Measurements from ENCODE around the gene MX2.

Gene MX2

DNA sequence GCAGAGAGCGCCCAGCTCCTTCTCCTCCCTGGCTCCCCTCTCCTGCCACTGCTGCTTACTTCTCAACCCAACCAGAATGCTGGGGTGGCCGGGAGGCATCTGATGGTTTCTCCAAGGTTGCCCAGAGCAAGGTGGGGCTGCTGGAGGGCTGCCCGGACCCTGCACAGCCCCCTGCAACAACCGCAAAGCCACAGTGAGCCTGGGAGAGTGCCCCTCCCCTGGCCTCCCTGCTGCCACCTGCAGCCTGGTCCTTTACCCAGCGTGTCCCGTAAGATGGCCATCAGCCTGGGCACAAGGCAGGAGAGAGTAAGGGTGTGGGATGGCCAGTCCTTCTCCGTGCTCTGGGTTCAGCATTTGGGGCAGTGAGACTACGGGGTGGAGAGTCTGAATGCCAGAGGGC is 17.0 kb downstream of the MX2 start:
- Histone ChIP-seq H3K36me3 (ENCODE audit: control insufficient read depth in 1 of 2, insufficient read depth in 2 of 2, low read length in 2 of 2) (peaks cover 12 to 55% of the 10 kb centered on the region in 2 donors), H3K27ac (ENCODE audit: low read depth, low read length) (no peak overlapping the region), H3K9ac (ENCODE audit: low read depth in 1 of 2, low read length in 2 of 2) (no peak overlapping the region), H3K27me3 (ENCODE audit: control insufficient read depth in 1 of 2, insufficient read depth in 2 of 2, low read length in 2 of 2) (no peaks in the 10 kb centered on the region), H3K4me1 (ENCODE audit: control insufficient read depth in 1 of 2, insufficient read depth in 2 of 2, low read length in 2 of 2) (no peaks in the 10 kb centered on the region), H3K9me3 (ENCODE audit: control insufficient read depth in 1 of 2, low read length in 2 of 2) (no peaks in the 10 kb centered on the region), H3K4me3 (ENCODE audit: low read depth in 1 of 2, low read length in 2 of 2) (no peak overlapping the region)

DNA sequence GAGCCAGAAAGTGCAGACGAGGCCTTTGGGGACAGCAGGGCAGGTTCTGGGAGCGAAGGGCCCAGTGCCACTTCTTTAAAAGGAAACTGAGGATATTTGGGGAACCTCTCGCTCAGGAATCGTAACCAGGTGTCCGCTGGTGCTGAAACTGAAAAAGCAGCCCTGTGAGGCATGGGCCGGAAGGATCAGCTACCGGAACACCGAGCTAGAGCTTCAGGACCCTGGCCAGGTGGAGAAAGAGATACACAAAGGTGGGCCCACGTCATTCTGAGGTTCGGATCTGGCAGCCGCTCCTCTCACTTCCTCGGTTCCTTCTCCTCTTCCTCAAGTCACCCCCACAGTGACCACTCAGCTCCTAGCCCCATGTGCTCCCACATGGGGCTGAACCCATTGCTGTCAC is 18.1 kb downstream of the MX2 start:
- peaks cover 12 to 58% of the 10 kb centered on the region in 2 donors for H3K36me3 ChIP-seq (ENCODE audit: control insufficient read depth in 1 of 2, insufficient read depth in 2 of 2, low read length in 2 of 2)
- no peaks in the 10 kb centered on the region for H3K4me1 ChIP-seq (ENCODE audit: control insufficient read depth in 1 of 2, insufficient read depth in 2 of 2, low read length in 2 of 2)
- no peak overlapping the region for H3K9ac ChIP-seq (ENCODE audit: low read depth in 1 of 2, low read length in 2 of 2)

DNA sequence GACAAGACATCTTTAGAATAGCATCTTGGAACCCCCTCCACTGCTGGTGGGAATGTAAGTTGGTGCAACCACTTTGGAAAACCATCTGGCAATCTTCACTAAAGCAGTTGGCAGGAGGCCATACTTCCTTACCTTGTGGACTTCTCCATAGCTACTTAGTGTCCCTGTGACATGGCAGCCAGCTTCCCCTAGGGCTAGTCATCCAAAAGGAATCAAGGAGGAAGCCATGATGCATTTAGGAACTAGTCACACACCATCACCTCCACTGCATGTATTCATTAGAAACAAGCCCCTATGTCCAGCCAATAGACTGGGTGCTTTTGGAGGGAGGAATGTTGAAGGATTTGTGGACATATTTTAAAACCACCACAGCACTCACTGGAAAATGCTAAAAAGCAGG is 19.9 kb downstream of the MX2 start:
- no peaks in the 10 kb centered on the region for H3K4me1 ChIP-seq (ENCODE audit: control insufficient read depth in 1 of 2, insufficient read depth in 2 of 2, low read length in 2 of 2)
- no peaks in the 10 kb centered on the region for H3K9me3 ChIP-seq (ENCODE audit: control insufficient read depth in 1 of 2, low read length in 2 of 2)
- peaks cover 12 to 56% of the 10 kb centered on the region in 2 donors for H3K36me3 ChIP-seq (ENCODE audit: control insufficient read depth in 1 of 2, insufficient read depth in 2 of 2, low read length in 2 of 2)
- no peak overlapping the region for H3K9ac ChIP-seq (ENCODE audit: low read depth in 1 of 2, low read length in 2 of 2)
- H3K4me3 ChIP-seq (ENCODE audit: low read depth in 1 of 2, low read length in 2 of 2) = no peak overlapping the region
- H3K27ac ChIP-seq (ENCODE audit: low read depth, low read length) = no peak overlapping the region
- H3K27me3 ChIP-seq (ENCODE audit: control insufficient read depth in 1 of 2, insufficient read depth in 2 of 2, low read length in 2 of 2) = no peaks in the 10 kb centered on the region

More for the DNA sequence above, 18.1 kb downstream of the MX2 start:
- H3K27me3 ChIP-seq (ENCODE audit: control insufficient read depth in 1 of 2, insufficient read depth in 2 of 2, low read length in 2 of 2) = no peaks in the 10 kb centered on the region
- no peak overlapping the region for H3K27ac ChIP-seq (ENCODE audit: low read depth, low read length)
- no peaks in the 10 kb centered on the region for H3K9me3 ChIP-seq (ENCODE audit: control insufficient read depth in 1 of 2, low read length in 2 of 2)
- no peak overlapping the region for H3K4me3 ChIP-seq (ENCODE audit: low read depth in 1 of 2, low read length in 2 of 2)

DNA sequence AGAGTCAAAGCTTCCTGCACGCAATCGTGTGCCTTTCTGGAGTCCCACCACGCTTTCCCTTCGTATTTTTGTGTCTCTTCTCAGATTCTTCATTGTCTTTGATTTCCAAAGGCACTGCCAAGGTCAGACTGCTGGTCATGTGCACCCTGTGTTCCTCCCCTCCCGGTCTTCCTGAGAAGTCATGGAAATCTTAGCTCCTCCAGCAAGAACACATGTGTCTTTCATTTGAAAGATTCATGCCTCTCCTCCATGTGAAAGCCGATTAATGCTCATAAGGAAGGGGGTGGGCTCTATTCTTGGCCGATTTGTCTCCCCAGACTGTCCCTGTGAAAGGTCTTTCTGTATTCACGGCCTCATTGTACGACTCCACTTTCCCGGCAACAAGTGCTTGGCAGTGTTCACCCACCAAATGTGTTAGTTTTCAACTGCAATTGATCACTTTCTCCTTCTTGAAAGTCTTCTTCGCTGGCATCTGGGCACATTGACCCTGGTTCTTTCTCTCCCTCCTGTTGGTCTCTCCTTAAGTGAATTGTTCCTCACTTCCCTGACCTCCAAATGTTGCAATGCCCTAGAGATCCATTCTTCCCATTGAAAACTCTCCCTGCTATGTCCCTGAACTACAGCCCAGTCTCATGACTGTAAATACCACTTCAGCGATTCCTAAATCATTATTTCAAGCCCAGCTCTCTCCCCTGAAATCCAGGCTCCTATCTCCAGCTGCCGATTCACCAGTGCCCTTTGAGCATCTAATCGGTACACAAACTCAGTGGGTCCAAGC is 25.4 kb downstream of the MX2 start:
- Histone ChIP-seq H3K4me1 (ENCODE audit: control insufficient read depth in 1 of 2, insufficient read depth in 2 of 2, low read length in 2 of 2) (no peaks in the 10 kb centered on the region), H3K27me3 (ENCODE audit: control insufficient read depth in 1 of 2, insufficient read depth in 2 of 2, low read length in 2 of 2) (no peaks in the 10 kb centered on the region), H3K9ac (ENCODE audit: low read depth in 1 of 2, low read length in 2 of 2) (no peak overlapping the region), H3K9me3 (ENCODE audit: control insufficient read depth in 1 of 2, low read length in 2 of 2) (no peaks in the 10 kb centered on the region), H3K36me3 (ENCODE audit: control insufficient read depth in 1 of 2, insufficient read depth in 2 of 2, low read length in 2 of 2) (peaks cover 0 to 25% of the 10 kb centered on the region in 2 donors), H3K4me3 (ENCODE audit: low read depth in 1 of 2, low read length in 2 of 2) (no peak overlapping the region), H3K27ac (ENCODE audit: low read depth, low read length) (no peak overlapping the region)

DNA sequence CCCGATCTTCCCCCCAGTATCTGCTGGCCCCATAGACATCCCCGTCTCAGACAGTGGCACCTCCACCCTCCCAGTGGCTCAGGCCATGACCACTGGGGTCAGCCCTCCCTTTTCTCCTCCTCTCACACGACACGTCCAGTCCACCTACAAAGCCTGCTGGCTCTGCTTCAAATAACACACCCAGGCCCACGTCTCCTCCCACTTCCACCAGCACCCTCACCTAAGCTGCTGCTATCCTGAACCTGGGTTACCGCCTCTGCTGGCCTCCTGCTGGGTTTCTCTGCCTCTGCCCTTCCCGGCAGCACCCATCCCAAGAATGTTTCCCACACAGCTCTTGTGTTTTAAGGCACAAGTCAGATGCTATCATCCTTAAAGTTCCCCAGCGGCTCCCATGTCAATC is 26.0 kb downstream of the MX2 start:
- H3K27me3 ChIP-seq (ENCODE audit: control insufficient read depth in 1 of 2, insufficient read depth in 2 of 2, low read length in 2 of 2) = no peaks in the 10 kb centered on the region
- no peaks in the 10 kb centered on the region for H3K4me1 ChIP-seq (ENCODE audit: control insufficient read depth in 1 of 2, insufficient read depth in 2 of 2, low read length in 2 of 2)
- no peak overlapping the region for H3K4me3 ChIP-seq (ENCODE audit: low read depth in 1 of 2, low read length in 2 of 2)
- H3K27ac ChIP-seq (ENCODE audit: low read depth, low read length) = no peak overlapping the region
- H3K9me3 ChIP-seq (ENCODE audit: control insufficient read depth in 1 of 2, low read length in 2 of 2) = no peaks in the 10 kb centered on the region
- peaks cover 0 to 19% of the 10 kb centered on the region in 2 donors for H3K36me3 ChIP-seq (ENCODE audit: control insufficient read depth in 1 of 2, insufficient read depth in 2 of 2, low read length in 2 of 2)
- no peak overlapping the region for H3K9ac ChIP-seq (ENCODE audit: low read depth in 1 of 2, low read length in 2 of 2)

DNA sequence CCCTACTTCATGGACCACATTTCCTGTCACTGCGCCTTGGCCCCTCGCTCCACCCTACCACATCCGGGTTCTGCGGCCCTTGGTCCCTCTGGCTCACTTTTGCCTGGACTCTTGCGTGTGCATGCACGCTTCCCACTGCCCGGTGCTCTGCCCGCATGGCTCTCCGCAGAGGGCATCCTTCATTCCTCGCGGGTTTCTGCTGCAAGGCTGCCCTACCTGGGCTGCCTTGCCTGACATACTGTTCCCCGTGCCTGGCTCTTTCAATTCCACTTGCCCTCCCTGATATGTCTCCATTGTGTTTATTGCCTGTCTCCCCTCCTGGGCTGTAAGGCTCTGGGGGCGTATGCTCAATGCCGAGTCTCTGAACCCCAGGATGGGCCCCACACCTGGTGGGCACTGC is 26.4 kb downstream of the MX2 start:
- Histone ChIP-seq H3K27me3 (ENCODE audit: control insufficient read depth in 1 of 2, insufficient read depth in 2 of 2, low read length in 2 of 2) (no peaks in the 10 kb centered on the region), H3K27ac (ENCODE audit: low read depth, low read length) (no peak overlapping the region), H3K9ac (ENCODE audit: low read depth in 1 of 2, low read length in 2 of 2) (no peak overlapping the region), H3K4me1 (ENCODE audit: control insufficient read depth in 1 of 2, insufficient read depth in 2 of 2, low read length in 2 of 2) (no peaks in the 10 kb centered on the region), H3K4me3 (ENCODE audit: low read depth in 1 of 2, low read length in 2 of 2) (no peak overlapping the region), H3K36me3 (ENCODE audit: control insufficient read depth in 1 of 2, insufficient read depth in 2 of 2, low read length in 2 of 2) (peaks cover 0 to 18% of the 10 kb centered on the region in 2 donors), H3K9me3 (ENCODE audit: control insufficient read depth in 1 of 2, low read length in 2 of 2) (no peaks in the 10 kb centered on the region)

DNA sequence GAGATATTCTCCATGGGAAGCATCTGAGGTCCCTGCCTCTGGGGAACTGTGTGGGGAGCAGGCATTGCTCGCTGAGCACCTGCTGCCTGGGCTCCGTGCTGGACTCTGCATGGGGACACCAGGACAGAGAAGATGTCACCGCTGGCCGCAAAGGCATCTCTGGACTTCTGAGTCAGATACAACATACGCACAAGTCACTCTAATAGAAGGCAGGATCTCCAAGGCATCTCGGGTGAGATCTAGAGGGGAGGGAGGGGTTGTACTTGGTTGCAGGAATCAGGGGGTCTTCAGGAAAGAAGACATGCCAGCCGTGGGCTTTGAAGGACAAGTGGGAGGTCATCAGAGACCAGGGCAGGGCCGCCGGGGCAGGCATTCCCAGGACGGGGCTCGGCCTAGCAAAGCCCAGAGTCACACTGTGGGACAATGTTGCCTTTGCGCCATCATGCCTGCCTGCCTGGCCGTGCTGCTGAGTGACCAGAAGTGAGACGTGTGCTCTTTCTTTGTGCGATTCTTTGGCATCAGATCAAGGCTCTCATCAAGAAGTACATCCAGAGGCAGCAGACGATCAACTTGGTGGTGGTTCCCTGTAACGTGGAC is 28.3 kb downstream of the MX2 start:
- H3K4me3 ChIP-seq (ENCODE audit: low read depth in 1 of 2, low read length in 2 of 2) = no peak overlapping the region
- peaks cover 0 to 11% of the 10 kb centered on the region in 2 donors for H3K36me3 ChIP-seq (ENCODE audit: control insufficient read depth in 1 of 2, insufficient read depth in 2 of 2, low read length in 2 of 2)
- no peaks in the 10 kb centered on the region for H3K4me1 ChIP-seq (ENCODE audit: control insufficient read depth in 1 of 2, insufficient read depth in 2 of 2, low read length in 2 of 2)
- no peaks in the 10 kb centered on the region for H3K9me3 ChIP-seq (ENCODE audit: control insufficient read depth in 1 of 2, low read length in 2 of 2)
- no peaks in the 10 kb centered on the region for H3K27me3 ChIP-seq (ENCODE audit: control insufficient read depth in 1 of 2, insufficient read depth in 2 of 2, low read length in 2 of 2)
- H3K9ac ChIP-seq (ENCODE audit: low read depth in 1 of 2, low read length in 2 of 2) = no peak overlapping the region
- no peak overlapping the region for H3K27ac ChIP-seq (ENCODE audit: low read depth, low read length)

DNA sequence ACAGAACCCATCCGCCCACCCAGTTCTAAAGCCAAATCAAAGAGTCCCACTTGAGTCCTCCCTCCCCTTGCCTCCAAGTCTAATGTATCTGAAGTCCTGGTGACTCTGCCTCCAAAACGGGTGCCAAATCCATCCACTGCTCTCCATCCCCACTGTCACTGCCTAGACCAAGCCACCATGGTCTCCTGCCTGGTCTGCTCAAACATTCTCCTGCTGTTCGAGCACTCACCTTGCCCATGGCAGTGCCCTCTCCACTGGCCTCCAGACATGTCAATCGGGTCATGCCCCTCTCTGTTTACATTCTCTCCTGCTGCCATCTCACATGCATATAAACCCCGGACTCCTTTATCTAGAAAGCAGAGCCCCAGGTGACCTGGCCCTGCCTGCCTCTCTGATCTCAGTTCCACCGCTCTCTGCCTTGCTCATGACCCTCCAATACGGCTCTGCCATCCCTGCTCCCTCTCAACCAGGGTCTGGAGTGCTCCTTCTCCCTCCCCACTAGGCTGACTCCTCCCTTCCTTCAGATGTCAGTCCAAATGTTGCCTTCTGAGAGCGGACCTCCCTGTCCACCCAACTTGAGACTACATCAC is 32.1 kb downstream of the MX2 start:
- Histone ChIP-seq H3K36me3 (ENCODE audit: control insufficient read depth in 1 of 2, insufficient read depth in 2 of 2, low read length in 2 of 2) (peaks cover 3 to 34% of the 10 kb centered on the region in 2 donors), H3K9ac (ENCODE audit: low read depth in 1 of 2, low read length in 2 of 2) (no peak overlapping the region), H3K9me3 (ENCODE audit: control insufficient read depth in 1 of 2, low read length in 2 of 2) (no peaks in the 10 kb centered on the region), H3K4me3 (ENCODE audit: low read depth in 1 of 2, low read length in 2 of 2) (no peak overlapping the region), H3K27ac (ENCODE audit: low read depth, low read length) (no peak overlapping the region), H3K4me1 (ENCODE audit: control insufficient read depth in 1 of 2, insufficient read depth in 2 of 2, low read length in 2 of 2) (no peaks in the 10 kb centered on the region), H3K27me3 (ENCODE audit: control insufficient read depth in 1 of 2, insufficient read depth in 2 of 2, low read length in 2 of 2) (no peaks in the 10 kb centered on the region)

DNA sequence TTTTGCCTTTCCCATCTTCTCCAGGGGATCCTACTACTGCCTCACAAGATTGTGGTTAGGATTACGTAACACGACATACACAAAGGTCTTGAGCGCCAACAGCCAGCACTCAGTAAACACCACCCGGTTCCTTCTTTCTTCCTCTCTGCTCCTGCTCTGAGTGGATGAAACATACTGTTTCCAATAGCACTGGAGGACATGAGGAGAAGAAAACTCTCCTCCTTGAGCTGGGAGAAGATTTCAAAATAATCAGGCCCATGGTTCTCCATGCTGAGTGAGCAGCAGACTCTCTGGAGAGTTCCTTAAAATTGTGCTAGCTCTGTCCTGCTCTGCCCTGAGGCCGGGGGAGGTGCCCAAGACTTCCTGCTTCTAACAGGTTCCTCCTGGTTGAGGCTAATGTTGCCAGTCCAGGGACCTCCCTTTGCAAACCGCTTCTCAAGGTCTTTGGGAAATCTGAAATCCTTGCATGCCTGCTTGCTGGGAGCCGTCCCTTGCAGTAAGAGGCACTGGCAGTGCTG is 34.8 kb downstream of the MX2 start:
- Histone ChIP-seq H3K27ac (ENCODE audit: low read depth, low read length) (no peak overlapping the region), H3K4me3 (ENCODE audit: low read depth in 1 of 2, low read length in 2 of 2) (no peak overlapping the region), H3K27me3 (ENCODE audit: control insufficient read depth in 1 of 2, insufficient read depth in 2 of 2, low read length in 2 of 2) (no peaks in the 10 kb centered on the region), H3K9me3 (ENCODE audit: control insufficient read depth in 1 of 2, low read length in 2 of 2) (no peaks in the 10 kb centered on the region), H3K4me1 (ENCODE audit: control insufficient read depth in 1 of 2, insufficient read depth in 2 of 2, low read length in 2 of 2) (no peaks in the 10 kb centered on the region), H3K9ac (ENCODE audit: low read depth in 1 of 2, low read length in 2 of 2) (no peak overlapping the region), H3K36me3 (ENCODE audit: control insufficient read depth in 1 of 2, insufficient read depth in 2 of 2, low read length in 2 of 2) (peaks cover 3 to 44% of the 10 kb centered on the region in 2 donors)

DNA sequence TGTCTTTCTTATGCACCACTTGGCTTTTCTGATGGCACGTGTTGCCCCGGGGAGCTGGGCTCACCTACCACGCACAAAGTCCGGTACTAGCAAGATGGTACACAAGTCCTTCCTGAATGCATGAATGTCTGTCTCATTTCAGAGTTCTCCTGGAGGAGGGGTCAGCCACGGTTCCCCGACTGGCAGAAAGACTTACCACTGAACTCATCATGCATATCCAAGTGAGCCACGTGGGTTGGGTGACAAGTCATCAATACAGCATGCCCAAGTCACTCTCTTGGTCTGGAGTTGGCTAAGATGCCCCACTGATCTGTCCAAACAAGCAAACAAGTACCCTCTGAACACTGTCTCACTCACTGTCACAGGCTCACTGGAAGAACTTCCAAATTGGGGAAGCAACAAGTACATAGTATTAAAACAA is 35.7 kb downstream of the MX2 start:
- Histone ChIP-seq H3K4me3 (ENCODE audit: low read depth in 1 of 2, low read length in 2 of 2) (no peak overlapping the region), H3K4me1 (ENCODE audit: control insufficient read depth in 1 of 2, insufficient read depth in 2 of 2, low read length in 2 of 2) (no peaks in the 10 kb centered on the region), H3K27ac (ENCODE audit: low read depth, low read length) (no peak overlapping the region), H3K9me3 (ENCODE audit: control insufficient read depth in 1 of 2, low read length in 2 of 2) (no peaks in the 10 kb centered on the region), H3K9ac (ENCODE audit: low read depth in 1 of 2, low read length in 2 of 2) (no peak overlapping the region), H3K36me3 (ENCODE audit: control insufficient read depth in 1 of 2, insufficient read depth in 2 of 2, low read length in 2 of 2) (peaks cover 3 to 52% of the 10 kb centered on the region in 2 donors), H3K27me3 (ENCODE audit: control insufficient read depth in 1 of 2, insufficient read depth in 2 of 2, low read length in 2 of 2) (no peaks in the 10 kb centered on the region)

Measured in duodenal mucosa (tissue), 2 donors.